Ectodermal cell (in vitro differentiated cells): Measurements from ENCODE around the gene CUX1.
"Not testable (repeated sequence)": the region's sequence is repeated elsewhere in the genome, so short reads cannot be mapped to it uniquely, and the experiment has no call there.

Experiments used
- H3K27ac ChIP-seq: 2 replicates; pipeline ENCODE4 v1.7.0; 2013; ENCODE audit warnings: mild to moderate bottlenecking, low read depth, low read length; ENCODE audit not compliant: insufficient read depth, poor library complexity, severe bottlenecking
- H3K27me3 ChIP-seq: 2 replicates; pipeline ENCODE4 v1.7.0; 2013; ENCODE audit warnings: mild to moderate bottlenecking, low read length; ENCODE audit not compliant: insufficient read depth, control insufficient read depth, poor library complexity, severe bottlenecking
- H3K36me3 ChIP-seq: one replicate; pipeline ENCODE4 v1.7.0; 2013; ENCODE audit warnings: low read length; ENCODE audit not compliant: control insufficient read depth, insufficient read depth
- H3K4me1 ChIP-seq: one replicate; pipeline ENCODE4 v1.7.0; 2013; ENCODE audit warnings: low read length; ENCODE audit not compliant: control insufficient read depth, insufficient read depth
- H3K4me3 ChIP-seq: 2 replicates; pipeline ENCODE4 v1.7.0; 2013; ENCODE audit warnings: low read depth, low read length, control low read depth; ENCODE audit not compliant: insufficient read depth
- H3K9me3 ChIP-seq: 2 replicates; pipeline ENCODE4 v1.7.0; 2013; ENCODE audit warnings: mild to moderate bottlenecking, low read length, moderate library complexity; ENCODE audit not compliant: control insufficient read depth
- WGBS, 2 experiments: methylation state at CpG; one replicate each; pipeline ENCODE4 v1.1.7; 2013; ENCODE audit warnings: missing lambda C conversion rate in 2 of 2; 5-methylcytosine and 5-hydroxymethylcytosine counted together

The CUX1 gene

DNA sequence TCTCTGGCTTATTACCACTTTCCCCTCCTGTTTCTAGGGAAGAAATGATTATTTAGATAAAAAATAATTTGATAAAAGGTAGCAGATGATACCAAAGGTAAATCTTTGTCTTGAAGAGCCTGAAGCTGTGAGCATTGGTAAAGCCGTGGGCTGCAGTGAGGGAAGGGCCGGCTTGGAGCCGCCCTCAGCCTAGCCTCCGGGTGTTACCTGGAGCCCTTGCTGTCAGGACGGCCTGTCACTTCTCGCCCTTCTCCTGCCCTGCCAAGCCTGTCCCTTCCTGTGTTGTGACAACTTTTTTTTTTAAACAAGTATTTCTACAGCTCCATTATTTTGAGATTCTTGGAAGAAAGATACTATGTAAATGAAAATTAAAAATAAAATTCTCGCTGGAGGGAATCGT, 7.0 kb downstream of the CUX1 start:
- Histone ChIP-seq H3K27ac (no peak overlapping the region), H3K4me1 (peaks cover 16% of the 10 kb centered on the region), H3K9me3 (no peaks in the 10 kb centered on the region), H3K36me3 (no peaks in the 10 kb centered on the region), H3K27me3 (no peaks in the 10 kb centered on the region), H3K4me3 (no peak overlapping the region)
- 88 to 92% methylated on average over 8 of the region's 8 CpGs for WGBS, 2 experiments

DNA sequence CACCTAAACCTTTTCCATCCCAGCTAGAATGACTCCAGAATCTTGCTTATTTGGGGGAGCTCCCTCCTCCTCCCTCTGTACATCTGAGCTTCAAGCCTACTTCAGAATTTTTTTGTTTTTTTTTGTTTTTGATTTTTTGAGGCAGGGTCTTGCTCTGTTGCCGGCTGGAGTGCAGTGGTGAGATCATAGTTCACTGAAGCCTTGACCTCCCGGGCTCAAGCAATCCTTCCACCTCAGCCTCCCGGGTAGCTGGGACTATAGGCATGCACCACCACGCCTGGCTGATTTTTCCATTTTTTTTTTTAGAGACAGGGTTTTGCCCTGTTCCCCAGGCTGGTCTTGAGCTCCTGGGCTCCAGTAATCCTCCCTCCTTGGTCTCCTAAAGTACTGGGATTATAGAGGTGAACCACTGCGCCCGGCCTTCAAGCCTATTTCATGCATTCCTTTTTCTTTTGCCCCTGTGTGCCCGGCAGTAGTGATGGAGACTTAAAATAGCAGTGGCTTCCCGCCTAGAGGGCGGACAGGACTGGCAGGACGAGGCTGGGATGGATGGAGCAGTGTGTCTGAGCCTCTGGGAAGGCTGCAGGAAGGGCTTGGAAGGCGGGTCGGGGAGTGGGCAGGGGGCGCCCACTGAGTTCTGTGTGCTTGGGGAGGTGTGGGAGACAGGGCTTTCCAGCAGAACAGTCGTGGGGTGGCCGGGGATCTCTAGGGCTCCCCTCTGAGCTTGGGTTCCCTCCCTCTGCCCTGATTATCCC, 8.8 kb downstream of the CUX1 start:
- 85 to 86% methylated on average over 15 of the region's 15 CpGs for WGBS, 2 experiments
- Histone ChIP-seq H3K27me3 (no peaks in the 10 kb centered on the region), H3K9me3 (no peaks in the 10 kb centered on the region), H3K4me1 (peaks cover 4% of the 10 kb centered on the region), H3K36me3 (no peaks in the 10 kb centered on the region), H3K27ac (no peak overlapping the region), H3K4me3 (no peak overlapping the region)

GRCh38 chr7:101828301-101829020, 11.0 kb downstream of the CUX1 start:
- WGBS, 2 experiments = 89 to 92% methylated on average over 10 to 11 of the region's 11 CpGs
- Histone ChIP-seq H3K27me3 (no peaks in the 10 kb centered on the region), H3K27ac (no peak overlapping the region), H3K4me3 (no peak overlapping the region), H3K36me3 (no peaks in the 10 kb centered on the region), H3K9me3 (no peaks in the 10 kb centered on the region), H3K4me1 (peaks cover 4% of the 10 kb centered on the region)

DNA sequence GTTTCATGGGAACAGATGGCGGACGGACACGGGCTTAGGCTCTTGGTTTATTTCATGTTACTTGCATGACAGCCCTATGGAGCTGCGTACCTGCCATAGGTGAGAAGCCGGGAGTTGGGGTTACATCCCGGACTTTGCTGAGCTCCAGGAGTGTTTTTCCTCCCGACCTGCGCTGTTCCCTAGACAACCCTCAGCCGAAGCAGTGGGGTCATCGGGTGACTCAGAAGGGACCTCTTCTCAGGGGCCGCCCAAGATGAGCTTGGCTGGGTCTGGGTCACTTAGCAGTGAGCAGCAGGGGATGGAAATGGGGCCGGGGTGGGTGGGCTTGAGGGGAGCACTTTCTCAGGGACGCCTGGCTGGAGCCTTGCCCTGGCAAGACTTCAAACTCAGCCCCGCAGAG, 11.9 kb downstream of the CUX1 start:
- Histone ChIP-seq H3K36me3 (no peaks in the 10 kb centered on the region), H3K4me3 (no peak overlapping the region), H3K9me3 (no peaks in the 10 kb centered on the region), H3K4me1 (peaks cover 4% of the 10 kb centered on the region), H3K27ac (no peak overlapping the region), H3K27me3 (no peaks in the 10 kb centered on the region)
- WGBS, 2 experiments = 95 to 96% methylated on average over 14 of the region's 14 CpGs

DNA sequence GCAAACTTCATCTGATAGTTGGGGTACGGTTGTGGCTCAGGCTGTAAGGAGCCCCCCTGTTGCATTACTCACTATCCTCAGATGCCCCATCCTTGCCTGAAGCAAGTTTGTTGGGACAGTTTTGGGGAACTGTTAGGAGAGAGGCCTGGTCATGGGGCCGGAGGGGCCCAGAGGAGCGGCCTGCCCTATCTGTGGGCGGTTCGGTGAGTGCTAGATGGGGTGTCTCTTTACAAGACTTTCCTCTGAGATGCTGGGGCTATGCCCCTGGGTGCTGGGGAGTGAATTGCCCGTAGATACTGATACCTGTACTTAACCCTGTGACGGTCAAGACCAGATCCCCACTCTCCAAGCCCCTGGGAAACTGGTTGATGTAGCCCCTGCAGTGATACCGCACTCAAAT, 12.4 kb downstream of the CUX1 start:
- no peaks in the 10 kb centered on the region for H3K27me3 ChIP-seq
- WGBS, 2 experiments = 94 to 96% methylated on average over 8 of the region's 8 CpGs

GRCh38 chr7:101831396-101831795, 14.0 kb downstream of the CUX1 start:
- not testable (repeated sequence) for H3K36me3 ChIP-seq, H3K27me3 ChIP-seq, H3K9me3 ChIP-seq, H3K4me1 ChIP-seq, H3K27ac ChIP-seq, H3K4me3 ChIP-seq
- 86 to 95% methylated on average over 10 of the region's 10 CpGs for WGBS, 2 experiments

More for the DNA sequence above, 12.4 kb downstream of the CUX1 start:
- Histone ChIP-seq H3K36me3 (no peaks in the 10 kb centered on the region), H3K4me3 (no peak overlapping the region), H3K4me1 (peaks cover 4% of the 10 kb centered on the region), H3K9me3 (no peaks in the 10 kb centered on the region), H3K27ac (no peak overlapping the region)

DNA sequence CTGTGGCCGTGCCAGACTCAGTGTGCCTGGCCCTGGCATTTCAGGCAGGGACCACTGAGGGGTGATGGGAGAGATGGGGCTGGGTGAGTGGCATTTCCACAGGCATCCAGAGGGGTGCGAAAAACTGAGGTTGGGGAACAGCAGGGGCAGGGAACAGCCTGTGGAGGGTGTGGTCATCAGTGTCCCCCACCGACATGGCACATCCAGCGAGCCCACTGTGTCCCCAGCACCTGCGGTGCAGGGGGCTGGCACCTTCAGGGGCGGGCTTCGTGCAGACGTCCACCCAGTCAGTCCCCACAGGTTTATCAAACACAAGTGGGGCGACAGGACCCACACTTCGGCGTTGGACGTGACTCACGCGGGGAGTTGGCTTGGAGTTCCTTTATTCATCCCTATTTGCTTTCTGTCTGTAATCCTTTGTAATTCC, 14.8 kb downstream of the CUX1 start:
- no peak overlapping the region for H3K27ac ChIP-seq
- H3K9me3 ChIP-seq = no peaks in the 10 kb centered on the region
- H3K27me3 ChIP-seq = no peaks in the 10 kb centered on the region
- no peak overlapping the region for H3K4me3 ChIP-seq
- 91 to 93% methylated on average over 14 of the region's 14 CpGs for WGBS, 2 experiments
- H3K36me3 ChIP-seq = no peaks in the 10 kb centered on the region
- no peaks in the 10 kb centered on the region for H3K4me1 ChIP-seq

- Histone ChIP-seq H3K4me3 (no peak overlapping the region), H3K27ac (no peak overlapping the region), H3K4me1 (no peaks in the 10 kb centered on the region), H3K9me3 (no peaks in the 10 kb centered on the region), H3K27me3 (no peaks in the 10 kb centered on the region), H3K36me3 (no peaks in the 10 kb centered on the region)
- 94% methylated on average over 14 of the region's 14 CpGs for WGBS, 2 experiments
These were observed 15.4 kb downstream of the CUX1 start for GRCh38 chr7:101832685-101833375.

- no peak overlapping the region for H3K4me3 ChIP-seq
- no peaks in the 10 kb centered on the region for H3K36me3 ChIP-seq
- H3K4me1 ChIP-seq = no peaks in the 10 kb centered on the region
- no peaks in the 10 kb centered on the region for H3K27me3 ChIP-seq
- WGBS, 2 experiments = 90 to 94% methylated on average over 9 of the region's 9 CpGs
- H3K9me3 ChIP-seq = no peaks in the 10 kb centered on the region
- H3K27ac ChIP-seq = no peak overlapping the region
These were observed 16.4 kb downstream of the CUX1 start for GRCh38 chr7:101833799-101834198.

- 96 to 99% methylated on average over 12 of the region's 12 CpGs for WGBS, 2 experiments
- no peaks in the 10 kb centered on the region for H3K36me3 ChIP-seq
These were observed 17.7 kb downstream of the CUX1 start for GRCh38 chr7:101835136-101835535.

More at GRCh38 chr7:101835136-101835535, 17.7 kb downstream of the CUX1 start:
- Histone ChIP-seq H3K9me3 (no peaks in the 10 kb centered on the region), H3K4me1 (no peaks in the 10 kb centered on the region), H3K4me3 (no peak overlapping the region), H3K27me3 (no peaks in the 10 kb centered on the region), H3K27ac (no peak overlapping the region)
